Melanocyte of skin (primary cell): ENCODE measurements around the gene SLC48A1. TPM values are rescaled to one million over a fixed set of nuclear protein-coding genes. Genes with fewer than 3 reads are reported as not detected.

ENCODE experiments used
- total RNA-seq, 2 donors: library from RNA; depleted of rRNA; stranded (reverse); fragments of >200 nt; gene quantifications; 2 replicates each; pipeline ENCODE4 v1.2.3, GENCODE V29; 2012

SLC48A1 gene
- total RNA-seq: 1 to 10 TPM; 4.0 to 6.2 TPM

GRCh38 chr12:47773062-47773857, at the start of gene SLC48A1:
TSS of gene SLC48A1 (plus strand) at chr12:47773238. CDS start at chr12:47773305, 67 bp downstream.

GRCh38 chr12:47725091-47725772, 47.8 kb upstream of the SLC48A1 start, which contains the start of gene ENDOU:
TSS of gene ENDOU (minus strand) at chr12:47725490. CDS start at chr12:47725413, 77 bp downstream.

GRCh38 chr12:47758834-47759690, 14.0 kb upstream of the SLC48A1 start, which contains the start of gene RAPGEF3:
TSS of gene RAPGEF3 (minus strand) at chr12:47758880. CDS start at chr12:47758556, 324 bp downstream.

GRCh38 chr12:47819896-47820630, 47.0 kb downstream of the SLC48A1 start, which contains the start of gene HDAC7:
TSS of gene HDAC7 (minus strand) at chr12:47819903. CDS start at chr12:47819785, 118 bp downstream.

Other genes starting within 250 kb of the SLC48A1 start
- 10 to 100 TPM; 12.7 to 14.0 TPM for gene RPAP3, start 67.2 kb upstream of the SLC48A1 start, total RNA-seq
- gene ENDOU, start 47.7 kb upstream of the SLC48A1 start, total RNA-seq: not detected
- not detected for gene RAPGEF3, start 14.4 kb upstream of the SLC48A1 start, total RNA-seq
- 1 to 10 TPM; 7.6 to 9.0 TPM for gene HDAC7, start 46.7 kb downstream of the SLC48A1 start, total RNA-seq
- gene VDR, start 131.8 kb downstream of the SLC48A1 start, total RNA-seq: 1 to 10 TPM; 4.8 to 9.7 TPM
- gene TMEM106C, start 190.4 kb downstream of the SLC48A1 start, total RNA-seq: 100 to 1,000 TPM in 1 of 2 donors, 10 to 100 TPM in 1; 78.1 to 144 TPM
- gene COL2A1, start 231.2 kb downstream of the SLC48A1 start, total RNA-seq: under 1 TPM; under 0.01 to 1.00 TPM